ENCODE results near the gene MAST1.

The MAST1 gene

GRCh38 chr19:12884202-12884601, 45.9 kb downstream of the MAST1 start:
- H3K4me3 ChIP-seq (ENCODE audit: low read depth, low read length) = no peak overlapping the region
- in situ Hi-C loops (cut with HindIII; ENCODE audit: low sequenced_read_pairs) = no loop called here

GRCh38 chr19:12884627-12884925, 46.3 kb downstream of the MAST1 start:
- no peak for DNase-seq (ENCODE audit: low read depth, low spot score)
- in situ Hi-C loops (cut with HindIII; ENCODE audit: low sequenced_read_pairs) = no loop called here
- TF ChIP-seq, protein P1, sequence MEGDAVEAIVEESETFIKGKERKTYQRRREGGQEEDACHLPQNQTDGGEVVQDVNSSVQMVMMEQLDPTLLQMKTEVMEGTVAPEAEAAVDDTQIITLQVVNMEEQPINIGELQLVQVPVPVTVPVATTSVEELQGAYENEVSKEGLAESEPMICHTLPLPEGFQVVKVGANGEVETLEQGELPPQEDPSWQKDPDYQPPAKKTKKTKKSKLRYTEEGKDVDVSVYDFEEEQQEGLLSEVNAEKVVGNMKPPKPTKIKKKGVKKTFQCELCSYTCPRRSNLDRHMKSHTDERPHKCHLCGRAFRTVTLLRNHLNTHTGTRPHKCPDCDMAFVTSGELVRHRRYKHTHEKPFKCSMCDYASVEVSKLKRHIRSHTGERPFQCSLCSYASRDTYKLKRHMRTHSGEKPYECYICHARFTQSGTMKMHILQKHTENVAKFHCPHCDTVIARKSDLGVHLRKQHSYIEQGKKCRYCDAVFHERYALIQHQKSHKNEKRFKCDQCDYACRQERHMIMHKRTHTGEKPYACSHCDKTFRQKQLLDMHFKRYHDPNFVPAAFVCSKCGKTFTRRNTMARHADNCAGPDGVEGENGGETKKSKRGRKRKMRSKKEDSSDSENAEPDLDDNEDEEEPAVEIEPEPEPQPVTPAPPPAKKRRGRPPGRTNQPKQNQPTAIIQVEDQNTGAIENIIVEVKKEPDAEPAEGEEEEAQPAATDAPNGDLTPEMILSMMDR (IDR thresholded peaks at IDR 0.05; ENCODE audit: low read depth, low read length) = no peak
- no peak overlapping the region for H3K4me3 ChIP-seq (ENCODE audit: low read depth, low read length)

More at GRCh38 chr19:12884202-12884601, 45.9 kb downstream of the MAST1 start:
- TF ChIP-seq, protein P1 (IDR thresholded peaks at IDR 0.05; ENCODE audit: low read depth, low read length) = no peak
- DNase-seq (ENCODE audit: low read depth, low spot score) = no peak

DNA sequence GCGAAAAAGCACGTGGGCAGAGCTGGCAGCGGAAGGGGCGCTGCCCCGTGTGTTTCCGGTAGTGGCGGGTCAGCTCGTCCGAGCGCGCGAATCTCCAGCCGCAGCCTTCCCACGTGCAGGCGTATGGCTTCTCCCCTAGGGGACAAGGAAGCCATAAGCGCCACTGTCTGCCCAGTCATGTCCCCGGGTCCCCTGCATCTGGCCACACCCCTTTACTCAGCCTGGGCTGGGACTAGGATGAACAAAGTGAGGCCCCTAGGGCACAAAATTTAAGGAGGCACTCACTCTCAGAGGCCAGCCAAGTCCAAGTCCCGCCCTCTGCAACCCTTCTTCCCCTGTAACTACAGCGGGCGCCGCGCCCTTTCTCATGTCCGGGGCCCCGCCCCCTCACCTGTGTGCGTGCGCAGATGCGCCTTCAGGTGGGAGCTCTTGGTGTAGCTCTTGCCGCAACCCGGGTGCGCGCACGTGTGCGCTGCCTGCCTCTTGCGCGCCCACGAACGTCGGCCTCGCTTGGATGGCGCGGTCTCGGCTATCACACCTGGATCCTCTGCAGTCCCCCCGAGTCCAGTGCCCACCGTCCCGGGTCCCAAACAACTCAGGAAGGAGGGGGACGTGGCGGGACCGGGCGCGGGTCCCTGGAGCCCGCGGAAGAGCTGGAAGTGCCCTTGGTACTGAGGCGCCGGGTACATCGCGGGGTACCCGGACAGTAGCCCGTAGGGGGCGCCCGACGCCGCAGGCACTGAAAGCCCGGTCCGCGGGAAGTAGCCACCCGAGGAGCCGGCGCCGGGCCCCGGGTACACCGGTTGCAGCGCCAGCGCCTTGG, 46.8 kb downstream of the MAST1 start:
- peak; percentile 23 for DNase-seq (ENCODE audit: low read depth, low spot score)
- H3K4me3 ChIP-seq (ENCODE audit: low read depth, low read length) = peak overlapping the region; percentile 5
- TF ChIP-seq, protein P1 (IDR thresholded peaks at IDR 0.05; ENCODE audit: low read depth, low read length) = peak; percentile 58
- in situ Hi-C loops (cut with HindIII; ENCODE audit: low sequenced_read_pairs) = no loop called here

- DNase-seq (ENCODE audit: low read depth, low spot score) = no peak
- in situ Hi-C loops (cut with HindIII; ENCODE audit: low sequenced_read_pairs) = no loop called here
- no peak overlapping the region for H3K4me3 ChIP-seq (ENCODE audit: low read depth, low read length)
- TF ChIP-seq, protein P1 (IDR thresholded peaks at IDR 0.05; ENCODE audit: low read depth, low read length) = no peak
Observed at GRCh38 chr19:12885749-12886650, 47.7 kb downstream of the MAST1 start.

DNA sequence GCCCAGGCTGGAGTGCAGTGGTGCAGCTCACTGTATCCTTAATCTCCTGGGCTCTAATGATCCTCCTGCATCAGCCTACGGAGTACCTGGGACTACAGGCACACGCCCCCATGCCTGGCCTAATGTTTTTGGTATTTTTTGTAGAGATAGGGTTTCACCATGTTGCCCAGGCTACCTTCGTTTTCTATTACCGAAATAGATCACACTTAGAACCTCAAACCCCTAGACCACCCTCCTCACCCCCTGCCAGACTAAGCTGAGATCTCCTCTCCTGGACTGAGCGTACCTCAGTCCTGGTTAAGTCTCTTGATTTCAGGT, 48.3 kb downstream of the MAST1 start:
- no peak overlapping the region for H3K4me3 ChIP-seq (ENCODE audit: low read depth, low read length)
- in situ Hi-C loops (cut with HindIII; ENCODE audit: low sequenced_read_pairs) = no loop called here
- DNase-seq (ENCODE audit: low read depth, low spot score) = no peak
- TF ChIP-seq, protein P1 (IDR thresholded peaks at IDR 0.05; ENCODE audit: low read depth, low read length) = no peak

DNA sequence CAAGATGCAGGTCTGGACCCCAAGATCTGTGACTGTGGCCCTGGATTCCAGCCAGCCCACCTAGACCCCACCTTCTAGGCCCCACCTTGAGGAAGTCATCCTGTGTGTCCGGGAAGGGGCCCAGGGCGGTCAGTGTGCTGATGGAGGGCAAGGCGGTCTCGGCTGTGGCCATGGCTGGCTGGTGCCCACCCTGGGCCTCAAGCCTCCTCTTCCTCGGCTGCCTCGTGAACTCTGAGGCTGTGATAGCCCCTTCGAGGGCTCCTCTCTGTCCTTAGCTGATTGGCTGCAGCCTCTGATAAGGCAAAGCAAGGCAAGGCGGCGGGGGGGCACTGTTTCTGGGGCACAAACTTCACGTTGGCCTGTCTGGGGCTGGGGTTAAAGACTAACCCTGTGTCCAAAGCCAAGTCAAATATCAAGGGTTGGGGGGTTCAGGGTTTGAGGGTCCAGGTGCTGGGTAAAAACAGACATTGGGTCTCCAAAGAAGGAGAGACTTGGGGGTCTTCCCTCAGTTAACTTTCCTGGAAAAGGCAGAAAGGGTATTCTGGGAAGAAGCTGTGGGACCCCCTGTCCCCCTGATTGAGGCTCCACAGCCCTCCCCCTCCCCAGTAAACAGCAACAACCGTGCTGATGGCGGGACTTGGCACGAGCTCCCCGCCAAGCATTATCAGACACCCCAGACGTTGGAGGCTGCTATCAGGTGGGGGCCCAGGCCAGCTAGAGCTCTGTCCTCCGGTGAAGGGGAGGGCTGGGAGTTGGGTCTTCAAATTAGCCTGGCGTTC, 48.8 kb downstream of the MAST1 start, which contains the start of gene KLF1:
TSS of gene KLF1 (minus strand) at position 233 of the 779 bp plus-strand sequence. CDS start at position 172, 61 bp downstream.
- DNase-seq (ENCODE audit: low read depth, low spot score) = no peak
- TF ChIP-seq, protein P1 (IDR thresholded peaks at IDR 0.05; ENCODE audit: low read depth, low read length) = no peak
- in situ Hi-C loops (cut with HindIII; ENCODE audit: low sequenced_read_pairs) = no loop called here
- no peak within 1 kb of the TSS for H3K4me3 ChIP-seq (ENCODE audit: low read depth, low read length)
